ENCODE results near the gene PEAK1. TPM values are rescaled to one million over a fixed set of nuclear protein-coding genes. Genes with fewer than 3 reads are reported as not detected.

Gene PEAK1
- polyA plus RNA-seq, 1 donor (not counting 4 experiments of a cell fraction or from before 2014, with no cell fraction given): 5.9 TPM

DNA sequence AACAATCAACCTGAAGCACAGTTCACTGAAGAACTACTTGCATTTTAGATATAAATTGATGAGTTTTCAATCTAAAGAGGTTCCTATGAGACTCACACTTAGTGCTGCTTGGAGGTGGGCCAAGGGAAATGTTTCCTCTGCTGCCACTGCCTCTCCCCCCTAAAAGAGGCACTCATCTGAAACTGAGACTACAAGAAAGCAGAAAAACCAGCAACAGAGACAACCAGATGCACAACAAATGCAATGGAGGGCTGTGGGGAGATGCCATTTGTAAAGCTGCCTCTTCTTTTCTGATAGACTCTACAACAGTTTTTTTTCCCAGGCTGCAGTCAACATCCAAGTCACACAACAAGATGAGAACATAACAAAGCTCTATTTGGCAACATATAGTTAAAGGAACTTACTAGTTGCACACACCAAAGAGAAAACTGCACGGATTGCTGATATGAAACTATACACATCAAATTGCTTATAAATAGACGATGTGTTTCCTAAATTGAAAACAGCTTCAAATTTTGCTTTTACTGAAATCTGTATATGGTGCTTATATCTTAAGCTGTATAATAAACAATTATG lies 360.0 kb downstream of the PEAK1 start:
- Histone ChIP-seq H3K9me3 (ENCODE audit: control insufficient read depth, low read depth, low read length) (no peaks in the 10 kb centered on the region), H4K20me1 (ENCODE audit: control insufficient read depth, extremely low read depth, insufficient read depth, low read length) (no peaks in the 10 kb centered on the region)

DNA sequence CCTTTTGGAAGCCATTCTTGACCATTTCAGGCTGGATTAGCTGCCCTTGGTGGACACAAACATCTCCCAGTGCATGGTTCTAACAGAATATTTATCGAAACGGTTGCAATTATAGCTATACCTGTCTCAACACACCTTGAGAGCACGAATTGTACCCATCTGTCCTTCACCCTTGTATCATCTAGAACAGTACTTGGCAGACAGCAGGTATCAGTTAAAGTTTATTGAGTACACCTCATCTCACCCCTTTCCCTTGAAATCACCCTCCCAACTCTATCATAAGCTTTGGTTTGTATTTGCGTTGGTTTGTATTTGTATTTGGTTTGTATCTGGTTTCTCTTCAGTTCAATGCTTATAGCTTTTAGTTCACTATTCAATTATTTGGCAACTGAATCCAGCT lies 361.4 kb downstream of the PEAK1 start:
- DNase-seq (ENCODE audit: low read depth, low spot score) (no peak), FAIRE-seq (no peak)
- H3K27me3 ChIP-seq (ENCODE audit: control insufficient read depth, extremely low read depth, insufficient read depth, low read length): no peaks in the 10 kb centered on the region
- H3K36me3 ChIP-seq (ENCODE audit: control insufficient read depth in 2 of 2, extremely low read depth in 1 of 2, insufficient read depth in 2 of 2, low read length in 2 of 2): peaks cover 1 to 4% of the 10 kb centered on the region in 2 experiments
- H3K27ac ChIP-seq (ENCODE audit: control insufficient read depth, insufficient read depth, low read length): no peak overlapping the region
- no peaks in the 10 kb centered on the region for H3K9me3 ChIP-seq (ENCODE audit: control insufficient read depth, low read depth, low read length)
- H3K4me3 ChIP-seq (ENCODE audit: control insufficient read depth in 2 of 3, extremely low read depth in 1 of 3, insufficient read depth in 2 of 3, low read depth in 1 of 3, low read length in 3 of 3): no peak overlapping the region
- H3K4me2 ChIP-seq (ENCODE audit: control insufficient read depth, extremely low read depth, insufficient read depth, low read depth, low read length): no peak overlapping the region
- no peak overlapping the region for H2AFZ ChIP-seq (ENCODE audit: control insufficient read depth, low read length)
- H3K79me2 ChIP-seq (ENCODE audit: control insufficient read depth, insufficient read depth, low read length): no peaks in the 10 kb centered on the region
- TF ChIP-seq, protein P1, sequence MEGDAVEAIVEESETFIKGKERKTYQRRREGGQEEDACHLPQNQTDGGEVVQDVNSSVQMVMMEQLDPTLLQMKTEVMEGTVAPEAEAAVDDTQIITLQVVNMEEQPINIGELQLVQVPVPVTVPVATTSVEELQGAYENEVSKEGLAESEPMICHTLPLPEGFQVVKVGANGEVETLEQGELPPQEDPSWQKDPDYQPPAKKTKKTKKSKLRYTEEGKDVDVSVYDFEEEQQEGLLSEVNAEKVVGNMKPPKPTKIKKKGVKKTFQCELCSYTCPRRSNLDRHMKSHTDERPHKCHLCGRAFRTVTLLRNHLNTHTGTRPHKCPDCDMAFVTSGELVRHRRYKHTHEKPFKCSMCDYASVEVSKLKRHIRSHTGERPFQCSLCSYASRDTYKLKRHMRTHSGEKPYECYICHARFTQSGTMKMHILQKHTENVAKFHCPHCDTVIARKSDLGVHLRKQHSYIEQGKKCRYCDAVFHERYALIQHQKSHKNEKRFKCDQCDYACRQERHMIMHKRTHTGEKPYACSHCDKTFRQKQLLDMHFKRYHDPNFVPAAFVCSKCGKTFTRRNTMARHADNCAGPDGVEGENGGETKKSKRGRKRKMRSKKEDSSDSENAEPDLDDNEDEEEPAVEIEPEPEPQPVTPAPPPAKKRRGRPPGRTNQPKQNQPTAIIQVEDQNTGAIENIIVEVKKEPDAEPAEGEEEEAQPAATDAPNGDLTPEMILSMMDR (optimal IDR thresholded peaks at IDR 0.05 in 1 of 3, IDR thresholded peaks at IDR 0.05 in 1 of 3, conservative IDR thresholded peaks at IDR 0.05 in 1 of 3; ENCODE audit: extremely low read depth in 1 of 3, insufficient read depth in 2 of 3, low read length in 3 of 3): no peak
- no peak for TF ChIP-seq EZH2 (IDR thresholded peaks at IDR 0.05; ENCODE audit: low read length)
- H3K4me1 ChIP-seq (ENCODE audit: control insufficient read depth, extremely low read depth, insufficient read depth, low read length): peaks cover 14% of the 10 kb centered on the region
- dilution Hi-C loops (cut with MboI; ENCODE audit: extremely low pct_ligation_motif_present, low sequenced_read_pairs): no loop called here
- H3K9me1 ChIP-seq (ENCODE audit: control insufficient read depth, extremely low read depth, insufficient read depth, low read length): peaks cover 2% of the 10 kb centered on the region
- no peak overlapping the region for H3K9ac ChIP-seq (ENCODE audit: control insufficient read depth, extremely low read depth, insufficient read depth, low read length)
- H4K20me1 ChIP-seq (ENCODE audit: control insufficient read depth, extremely low read depth, insufficient read depth, low read length): no peaks in the 10 kb centered on the region

More for the DNA sequence above, 360.0 kb downstream of the PEAK1 start:
- no peak overlapping the region for H3K4me3 ChIP-seq (ENCODE audit: control insufficient read depth in 2 of 3, extremely low read depth in 1 of 3, insufficient read depth in 2 of 3, low read depth in 1 of 3, low read length in 3 of 3)
- dilution Hi-C loops (cut with MboI; ENCODE audit: extremely low pct_ligation_motif_present, low sequenced_read_pairs): no loop called here
- peaks cover 2% of the 10 kb centered on the region for H3K9me1 ChIP-seq (ENCODE audit: control insufficient read depth, extremely low read depth, insufficient read depth, low read length)
- H3K27me3 ChIP-seq (ENCODE audit: control insufficient read depth, extremely low read depth, insufficient read depth, low read length): no peaks in the 10 kb centered on the region
- peaks cover 28% of the 10 kb centered on the region for H3K4me1 ChIP-seq (ENCODE audit: control insufficient read depth, extremely low read depth, insufficient read depth, low read length)
- FAIRE-seq (no peak), DNase-seq (ENCODE audit: low read depth, low spot score) (no peak)
- H3K27ac ChIP-seq (ENCODE audit: control insufficient read depth, insufficient read depth, low read length): no peak overlapping the region
- H3K36me3 ChIP-seq (ENCODE audit: control insufficient read depth in 2 of 2, extremely low read depth in 1 of 2, insufficient read depth in 2 of 2, low read length in 2 of 2): no peaks in the 10 kb centered on the region
- H3K9ac ChIP-seq (ENCODE audit: control insufficient read depth, extremely low read depth, insufficient read depth, low read length): no peak overlapping the region
- H3K4me2 ChIP-seq (ENCODE audit: control insufficient read depth, extremely low read depth, insufficient read depth, low read depth, low read length): no peak overlapping the region
- H2AFZ ChIP-seq (ENCODE audit: control insufficient read depth, low read length): no peak overlapping the region
- TF ChIP-seq, protein P1 (optimal IDR thresholded peaks at IDR 0.05 in 1 of 3, IDR thresholded peaks at IDR 0.05 in 1 of 3, conservative IDR thresholded peaks at IDR 0.05 in 1 of 3; ENCODE audit: extremely low read depth in 1 of 3, insufficient read depth in 2 of 3, low read length in 3 of 3): no peak
- no peak for TF ChIP-seq EZH2 (IDR thresholded peaks at IDR 0.05; ENCODE audit: low read length)
- H3K79me2 ChIP-seq (ENCODE audit: control insufficient read depth, insufficient read depth, low read length): peaks cover 4% of the 10 kb centered on the region

All from keratinocyte (primary cell).